Stimulated activated CD4-positive, alpha-beta T cell treated with anti-CD3 and anti-CD28 coated beads, Interleukin-1b, Interleukin-23, amount 100 ng/mL, for 4 hours (primary cell): Measurements from ENCODE around the gene PSMD12.
"Not testable (repeated sequence)": the region's sequence is repeated elsewhere in the genome, so short reads cannot be mapped to it uniquely, and the experiment has no call there.

Source experiments
- DNase-seq, 2 donors: peaks; one replicate each; pipeline ENCODE4 v3.0.0-alpha.2; 2020; ENCODE audit warnings: low read depth in 2 of 2

The PSMD12 gene

DNA sequence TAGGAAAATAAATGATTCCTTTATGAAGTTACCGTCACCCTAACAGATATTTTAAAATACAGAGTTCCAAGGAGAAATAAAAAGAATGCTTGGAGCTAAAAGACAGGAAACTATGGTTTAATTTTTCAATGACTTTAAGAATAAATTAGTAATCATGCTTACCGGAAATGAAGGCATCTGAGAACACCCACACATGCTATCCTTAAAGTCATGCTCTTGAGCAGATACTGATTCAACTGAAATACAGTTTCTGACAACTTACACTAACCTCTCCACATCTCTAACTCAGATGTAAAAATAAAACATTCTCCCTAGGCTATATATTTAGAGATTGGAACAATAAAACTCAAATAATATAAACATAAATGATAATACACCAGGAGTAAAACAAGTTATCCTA is 7.8 kb downstream of the PSMD12 start:
- no peak for DNase-seq

DNA sequence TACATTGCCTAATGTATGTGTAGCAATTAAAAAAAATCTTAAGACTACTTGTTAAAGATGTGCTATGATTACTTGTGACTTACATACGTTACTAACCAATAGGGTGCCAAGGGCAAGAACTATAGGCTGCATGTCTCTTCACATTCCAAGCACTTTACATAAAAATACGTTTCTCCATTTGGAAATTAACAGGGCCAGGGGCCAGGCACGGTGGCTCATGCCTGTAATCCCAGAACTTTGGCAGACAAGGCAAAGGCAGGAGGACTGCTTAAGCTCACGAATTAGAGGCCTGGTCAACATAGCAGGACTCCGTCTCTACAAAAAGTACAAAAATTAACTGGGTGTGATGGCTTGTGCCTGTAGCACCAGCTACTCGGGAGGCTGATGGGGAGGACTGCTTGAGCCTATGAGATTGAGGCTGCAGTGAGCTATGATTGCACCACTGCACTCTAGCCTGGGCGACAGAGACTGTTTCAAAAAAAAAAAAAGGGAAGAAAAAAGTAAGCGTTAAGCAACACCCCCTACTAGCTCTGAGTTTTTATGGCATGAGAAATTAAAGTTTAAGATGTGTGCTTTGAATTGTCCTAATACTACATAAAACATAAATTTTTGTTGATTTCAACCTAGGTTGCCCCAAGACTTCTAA is 12.3 kb downstream of the PSMD12 start:
- no peak for DNase-seq

DNA sequence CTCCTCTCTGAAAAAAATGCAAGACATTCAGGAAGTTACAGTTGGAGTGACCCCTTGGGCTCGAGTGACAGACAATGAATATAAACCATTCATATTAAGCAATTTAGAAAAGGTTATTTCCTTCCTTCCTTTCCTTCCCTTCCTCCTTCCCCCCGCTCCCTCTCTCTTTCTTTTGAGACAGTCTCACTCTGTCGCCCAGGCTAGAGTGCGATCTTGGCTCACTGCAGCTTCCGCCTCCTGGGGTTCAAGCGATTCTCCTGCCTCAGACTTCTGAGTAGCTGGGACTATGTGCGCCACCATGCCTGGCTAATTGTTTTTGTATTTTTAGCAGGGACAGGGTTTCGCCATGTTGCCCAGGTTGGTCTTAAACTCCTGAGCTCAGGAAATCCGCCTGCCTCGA is 13.2 kb downstream of the PSMD12 start:
- DNase-seq = no peak

DNA sequence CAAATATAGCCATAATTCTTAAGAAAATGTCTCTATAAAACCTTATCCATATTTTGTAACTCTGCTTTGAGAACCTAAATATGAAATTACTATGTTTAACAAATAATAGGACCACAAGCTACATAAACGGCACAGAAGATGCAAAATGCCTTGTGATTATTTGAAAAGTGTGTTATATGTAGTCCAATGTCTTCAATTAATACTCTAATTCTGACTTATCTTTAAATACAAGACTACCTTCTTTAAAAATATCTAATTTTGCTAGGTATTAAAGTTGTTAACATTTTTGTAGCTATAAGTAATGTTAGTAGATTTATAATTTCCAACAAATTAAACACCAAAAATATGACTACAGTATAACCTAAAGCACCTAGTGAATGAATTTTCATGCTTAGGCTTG is 17.0 kb downstream of the PSMD12 start:
- no peak for DNase-seq

DNA sequence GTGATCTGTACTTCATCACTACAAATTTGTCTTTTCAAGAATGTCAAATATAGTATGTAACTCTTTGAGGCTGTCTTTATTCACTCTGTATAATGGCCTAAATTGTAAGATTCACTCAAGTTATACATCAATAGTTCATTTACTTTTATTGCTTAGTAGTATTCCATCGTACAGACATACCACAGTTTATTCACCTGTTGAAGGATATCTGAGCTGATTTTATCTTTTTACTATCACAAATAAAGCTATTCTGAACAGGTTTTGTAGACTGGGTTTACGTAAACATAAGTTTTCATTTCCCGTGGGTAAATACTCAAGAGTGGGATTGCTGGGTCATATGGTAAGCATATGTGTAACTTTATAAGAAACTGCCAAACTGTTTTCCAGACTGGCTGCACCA is 18.6 kb downstream of the PSMD12 start:
- no peak for DNase-seq

DNA sequence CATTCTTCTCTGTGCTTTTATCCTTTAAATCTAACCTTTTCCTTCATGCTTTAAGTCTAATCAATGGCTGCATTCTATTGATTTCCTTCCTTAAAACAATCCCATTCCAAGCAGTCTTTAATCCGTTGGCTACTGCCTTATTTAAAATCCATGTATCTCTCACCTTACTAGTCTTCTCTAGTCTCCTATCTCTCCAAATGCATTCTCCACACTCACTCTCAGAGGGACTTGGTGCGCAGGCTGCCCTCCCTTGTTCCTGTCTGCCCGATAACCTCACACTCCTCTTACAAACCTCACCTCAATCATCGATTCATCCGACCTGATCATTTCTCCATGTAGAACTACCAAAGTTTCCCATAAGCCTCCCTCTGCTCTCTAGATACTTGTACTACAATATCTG is 23.1 kb downstream of the PSMD12 start:
- DNase-seq = no peak

DNA sequence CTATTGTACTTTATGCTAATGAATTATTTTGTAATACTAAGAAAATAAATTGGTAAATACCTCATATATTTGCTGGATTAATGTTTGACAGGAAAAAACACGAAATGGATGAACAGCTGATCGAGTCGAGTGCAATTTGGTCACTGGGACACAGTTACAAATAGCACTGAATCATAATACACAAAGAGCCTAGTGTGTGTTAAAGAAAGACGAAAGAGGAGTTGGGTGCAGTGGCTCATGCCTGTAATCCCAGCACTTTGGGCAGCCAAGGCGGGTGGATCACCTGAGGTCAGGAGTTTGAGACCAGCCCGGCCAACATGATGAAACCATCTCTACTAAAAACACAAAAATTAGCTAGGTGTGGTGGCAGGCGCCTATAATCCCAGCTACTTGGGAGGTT is 28.0 kb downstream of the PSMD12 start:
- not testable (repeated sequence) for DNase-seq

DNA sequence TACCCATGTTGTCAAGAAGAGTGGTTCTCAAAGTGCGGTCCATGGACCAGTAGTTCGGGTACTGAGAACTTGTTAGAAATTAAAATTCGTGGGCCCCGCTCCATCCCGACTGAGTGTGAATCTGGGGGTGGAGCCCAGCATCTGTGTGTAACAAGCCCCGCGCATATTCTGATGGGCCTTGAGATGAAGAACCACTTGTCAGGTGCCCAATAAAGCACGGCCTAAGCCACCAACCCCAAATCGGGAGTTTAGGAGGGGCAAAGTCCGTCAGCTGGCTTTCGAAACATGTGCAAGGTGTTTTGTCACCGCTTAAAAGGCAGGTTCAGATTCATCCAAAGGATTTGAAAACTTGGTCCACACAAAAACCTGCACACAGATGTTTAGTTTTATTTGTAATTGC is 29.5 kb downstream of the PSMD12 start:
- no peak for DNase-seq

DNA sequence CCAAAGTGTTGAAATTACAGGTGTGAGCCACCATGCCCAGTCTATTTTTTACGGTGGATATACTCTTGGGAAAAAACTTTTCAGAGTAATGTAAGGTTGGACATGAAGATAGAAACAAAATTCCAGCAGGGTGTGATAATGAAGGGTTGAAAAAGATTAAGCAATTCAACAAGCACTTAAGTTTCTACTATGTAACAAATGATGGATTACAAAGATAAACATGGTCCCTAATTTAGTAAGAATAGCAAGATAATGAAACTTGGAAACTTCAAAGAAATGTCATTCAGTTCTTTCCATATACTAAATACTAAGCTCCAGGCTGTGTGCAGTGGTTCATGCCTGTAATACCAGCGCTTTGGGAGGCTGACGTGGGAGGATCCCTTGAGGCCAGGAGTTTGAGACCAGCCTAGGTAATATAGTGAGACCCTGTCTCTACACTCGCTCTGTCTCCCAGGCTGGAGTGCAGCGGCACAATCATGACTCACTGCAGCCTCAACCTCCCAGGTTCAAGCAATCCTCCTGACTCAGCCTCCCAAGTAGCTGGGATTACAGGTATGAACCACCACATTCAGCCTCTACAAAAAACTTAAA is 31.0 kb downstream of the PSMD12 start:
- DNase-seq = no peak

DNA sequence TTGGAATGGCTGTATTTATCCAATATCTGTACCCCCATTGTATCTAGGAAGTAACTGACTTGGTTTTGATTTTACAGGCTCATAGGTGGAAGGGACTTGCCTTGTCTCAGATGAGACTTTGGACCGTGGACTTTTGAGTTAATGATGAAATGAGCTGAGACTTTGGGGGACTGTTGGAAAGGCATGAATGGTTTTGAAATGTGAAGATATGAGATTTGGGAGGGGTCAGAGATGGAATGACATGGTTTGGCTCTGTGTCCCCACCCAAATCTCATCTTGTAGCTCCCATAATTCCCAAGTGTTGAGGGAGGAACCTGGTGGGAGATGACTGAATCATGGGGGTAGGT is 34.2 kb downstream of the PSMD12 start:
- DNase-seq = not testable (repeated sequence)

DNA sequence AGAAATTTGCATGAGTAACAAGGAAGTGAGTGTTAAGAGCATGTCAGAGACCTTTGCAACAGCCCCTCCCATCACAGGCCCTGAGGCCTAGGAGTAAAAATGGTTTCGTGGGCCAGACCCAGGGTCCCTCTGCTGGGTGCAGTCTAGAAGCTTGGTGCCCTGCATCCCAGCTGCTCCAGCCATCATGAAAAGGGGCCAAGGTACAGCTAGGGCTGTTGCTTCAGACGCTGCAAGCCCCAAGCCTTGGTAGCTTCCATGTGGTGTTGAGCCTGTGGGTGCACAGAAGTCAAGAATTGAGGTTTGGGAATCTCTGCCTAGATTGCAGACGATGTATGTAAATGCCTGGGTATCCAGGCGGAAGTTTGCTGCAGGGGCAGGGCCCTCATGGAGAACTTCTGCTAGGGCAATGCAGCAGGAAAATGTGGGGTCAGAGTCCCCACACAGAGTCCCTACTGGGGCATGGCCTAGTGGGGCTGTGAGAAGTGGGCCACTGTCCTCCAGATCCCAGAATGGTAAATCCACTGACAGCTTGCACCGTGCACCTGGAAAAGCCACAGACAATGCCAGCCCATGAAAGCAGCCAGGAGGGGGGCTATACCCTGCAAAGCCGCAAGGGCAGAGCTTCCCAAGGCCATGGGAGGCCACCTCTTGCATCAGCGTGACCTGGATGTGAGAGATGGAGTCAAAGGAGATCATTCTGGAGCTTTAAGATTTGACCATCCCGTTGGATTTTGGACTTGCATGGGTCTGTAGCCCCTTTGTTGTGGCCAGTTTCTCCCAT is 34.8 kb downstream of the PSMD12 start:
- DNase-seq = not testable (repeated sequence)

DNA sequence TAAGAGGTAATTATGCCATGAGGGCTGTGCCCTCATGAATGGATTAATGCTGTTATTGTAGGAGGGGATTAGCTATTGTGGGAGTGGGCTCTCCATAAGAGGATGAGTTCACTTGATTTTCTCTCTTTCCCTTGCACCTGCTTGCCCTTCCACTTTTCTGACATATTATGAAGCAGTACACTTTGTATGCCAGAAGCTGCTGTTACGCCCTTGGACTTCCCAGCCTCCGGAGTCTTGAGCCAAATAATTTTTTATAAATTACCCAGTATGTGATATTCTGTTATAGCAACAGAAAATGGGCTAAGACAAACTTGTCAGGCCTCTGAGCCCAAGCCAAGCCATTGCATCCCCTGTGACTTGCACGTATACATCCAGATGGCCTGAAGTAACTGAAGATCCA is 38.4 kb downstream of the PSMD12 start:
- DNase-seq = no peak

DNA sequence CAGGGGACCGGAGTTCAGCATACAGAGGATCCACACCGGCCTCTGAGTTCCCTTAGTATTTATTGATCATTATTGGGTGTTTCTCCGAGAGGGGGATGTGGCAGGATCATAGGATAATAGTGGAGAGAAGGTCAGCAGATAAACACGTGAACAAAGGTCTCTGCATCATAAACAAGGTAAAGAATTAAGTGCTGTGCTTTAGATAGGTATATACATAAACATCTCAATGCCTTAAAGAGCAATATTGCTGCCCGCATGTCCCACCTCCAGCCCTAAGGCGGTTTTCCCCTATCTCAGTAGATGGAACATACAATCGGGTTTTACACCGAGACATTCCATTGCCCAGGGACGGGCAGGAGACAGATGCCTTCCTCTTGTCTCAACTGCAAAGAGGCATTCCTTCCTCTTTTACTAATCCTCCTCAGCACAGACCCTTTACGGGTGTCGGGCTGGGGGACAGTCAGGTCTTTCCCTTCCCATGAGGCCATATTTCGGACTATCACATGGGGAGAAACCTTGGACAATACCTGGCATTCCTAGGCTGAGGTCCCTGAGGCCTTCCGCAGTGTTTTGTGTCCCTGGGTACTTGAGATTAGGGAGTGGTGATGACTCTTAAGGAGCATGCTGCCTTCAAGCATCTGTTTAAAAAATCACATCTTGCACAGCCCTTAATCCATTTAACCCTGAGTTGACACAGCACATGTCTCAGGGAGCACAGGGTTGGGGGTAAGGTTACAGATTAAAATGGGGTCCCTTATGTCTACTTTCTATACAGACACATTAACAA is 39.2 kb downstream of the PSMD12 start:
- DNase-seq = not testable (repeated sequence)

DNA sequence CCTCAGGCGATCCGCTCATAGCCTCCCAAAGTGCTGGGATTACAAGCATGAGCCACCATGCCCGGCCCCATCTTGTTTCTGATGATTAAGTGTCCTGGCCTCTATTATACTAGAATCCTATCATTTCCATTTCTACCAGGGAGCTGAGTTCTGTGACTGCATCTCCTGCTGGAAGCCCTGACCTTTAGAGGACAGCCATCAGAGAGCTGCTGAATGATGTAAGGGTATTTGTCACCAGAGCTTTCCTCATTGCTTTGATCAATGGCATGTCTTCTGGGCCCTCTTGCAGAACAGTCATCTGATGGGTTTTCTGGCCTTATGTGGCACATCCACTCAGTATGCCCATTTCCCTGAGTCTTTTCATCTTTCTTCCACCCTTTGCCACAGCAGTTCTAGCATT is 39.9 kb downstream of the PSMD12 start:
- DNase-seq = no peak

DNA sequence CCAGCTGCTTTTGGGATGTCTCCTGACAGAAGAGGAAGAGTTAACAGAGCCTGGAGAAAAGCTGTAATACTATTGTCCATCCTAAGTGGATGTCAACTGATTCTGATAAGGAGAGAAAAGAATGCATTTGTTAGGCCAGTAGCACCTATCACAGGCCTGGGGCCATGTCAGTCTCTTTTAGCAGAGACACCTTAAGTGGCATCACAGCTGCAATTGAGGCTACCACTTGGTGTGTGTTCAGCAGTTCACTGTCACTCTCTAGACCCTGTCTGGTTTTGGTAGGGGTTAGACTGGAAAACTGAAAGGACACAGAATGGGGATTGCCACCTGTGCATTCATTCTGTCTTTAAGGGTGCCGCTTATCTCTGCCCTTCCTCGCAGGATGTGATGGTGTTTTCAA is 42.0 kb downstream of the PSMD12 start:
- no peak for DNase-seq

DNA sequence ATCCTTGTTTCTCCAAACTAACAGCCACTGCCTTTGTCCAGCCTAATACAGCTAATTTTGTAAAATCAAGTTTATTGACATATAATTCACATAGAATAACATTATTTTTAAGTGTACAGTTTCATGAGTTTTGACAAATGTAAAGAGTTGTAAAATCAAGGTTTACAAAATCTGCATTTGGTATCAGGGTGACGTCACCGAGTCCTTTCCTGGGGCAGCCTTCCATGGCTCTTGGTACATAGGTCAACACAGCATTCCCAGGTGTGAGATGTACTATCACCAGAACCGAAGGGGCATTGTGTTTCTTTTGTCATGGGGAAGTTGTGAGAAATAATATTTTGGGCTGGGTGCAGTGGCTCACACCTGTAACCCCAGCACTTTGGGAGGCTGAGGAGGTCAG is 42.9 kb downstream of the PSMD12 start:
- DNase-seq = no peak

DNA sequence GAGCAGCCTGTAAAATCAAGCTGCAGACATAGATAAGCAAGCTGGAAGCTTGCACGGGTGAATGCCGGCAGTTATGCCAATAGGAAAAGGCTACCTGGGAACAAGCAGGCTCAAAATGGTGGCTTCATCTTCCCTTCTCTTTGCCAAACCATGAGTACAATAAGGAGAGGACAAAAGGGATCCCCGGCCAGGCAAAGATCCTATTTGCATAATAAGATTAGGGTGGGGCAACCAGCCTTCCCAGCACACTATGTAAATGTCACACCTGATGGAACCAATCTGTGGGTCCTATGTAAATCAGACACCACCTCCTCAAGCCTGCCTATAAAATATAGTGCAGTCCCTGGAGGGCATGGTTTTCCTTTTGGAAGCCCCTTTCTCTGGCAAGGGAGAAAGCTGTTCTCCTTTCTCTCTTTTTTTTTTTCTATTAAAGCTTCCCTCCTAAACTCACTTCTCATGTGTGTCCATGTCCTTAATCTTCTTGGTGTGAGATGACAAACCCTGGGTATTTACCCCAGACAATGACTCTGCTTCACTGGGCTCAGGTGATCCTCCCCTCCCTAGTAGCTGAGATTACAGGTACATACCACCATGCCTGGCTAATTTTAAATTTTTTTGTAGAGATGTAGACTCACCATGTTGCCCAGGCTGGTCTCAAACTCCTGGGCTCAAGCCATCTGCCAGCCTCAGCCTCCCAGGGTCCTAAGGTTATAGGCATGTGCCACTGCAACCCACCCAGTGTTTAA is 44.2 kb downstream of the PSMD12 start:
- no peak for DNase-seq

DNA sequence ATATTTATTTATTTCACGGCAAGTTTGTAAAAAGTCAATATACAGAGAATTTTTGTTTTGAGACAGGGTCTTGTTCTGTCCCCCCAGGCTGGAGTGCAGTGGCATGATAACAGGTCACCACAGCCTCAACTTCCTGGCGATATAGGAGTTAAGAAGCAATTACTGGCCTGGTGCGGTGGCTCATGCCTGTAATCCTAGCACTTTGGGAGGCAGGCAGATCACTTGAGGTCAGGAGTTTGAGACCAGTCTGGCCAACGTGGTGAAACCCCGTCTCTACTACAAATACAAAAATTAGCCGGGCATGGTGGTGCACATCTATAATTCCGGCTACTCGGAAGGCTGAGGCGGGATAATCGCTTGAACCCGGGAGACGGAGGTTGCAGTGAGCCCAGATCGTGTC is 44.9 kb downstream of the PSMD12 start:
- not testable (repeated sequence) for DNase-seq

DNA sequence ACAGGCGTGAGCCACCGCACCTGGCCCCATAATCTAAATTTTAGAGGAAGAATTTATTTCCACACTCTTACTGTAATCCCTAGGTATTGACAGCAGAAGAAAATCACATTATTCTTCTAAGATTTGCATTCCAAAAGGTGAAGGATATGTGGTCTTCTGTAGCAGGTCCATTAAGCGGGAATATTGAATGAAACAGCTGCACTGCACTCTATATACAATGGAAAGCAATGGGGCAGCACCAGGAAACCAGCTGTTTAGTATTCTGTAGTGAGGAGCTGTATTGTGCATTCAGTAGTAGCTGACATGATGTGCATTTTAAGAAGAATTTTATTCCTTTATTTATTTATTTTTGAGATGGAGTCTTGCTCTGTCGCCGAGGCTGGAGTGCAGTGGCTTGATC is 49.6 kb downstream of the PSMD12 start:
- no peak for DNase-seq

DNA sequence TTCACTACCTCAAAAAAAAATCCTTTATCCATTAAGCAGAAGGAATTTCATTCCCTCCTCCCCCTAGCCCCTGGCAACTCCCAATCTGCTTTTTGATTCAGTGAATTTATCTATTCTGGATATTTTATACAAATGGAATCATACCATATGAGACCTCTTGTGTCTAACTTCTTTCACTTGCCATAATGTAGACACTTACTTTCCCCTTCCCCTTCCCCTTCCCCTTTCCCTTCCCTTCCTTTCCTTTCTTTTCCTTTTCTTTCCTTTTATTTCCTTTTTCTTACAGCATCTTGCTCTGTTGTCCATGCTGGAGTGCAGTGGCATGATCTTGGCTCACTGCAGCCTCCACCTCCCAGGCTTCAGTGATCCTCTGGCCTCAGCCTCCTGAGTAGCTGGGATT is 50.5 kb downstream of the PSMD12 start:
- no peak for DNase-seq

DNA sequence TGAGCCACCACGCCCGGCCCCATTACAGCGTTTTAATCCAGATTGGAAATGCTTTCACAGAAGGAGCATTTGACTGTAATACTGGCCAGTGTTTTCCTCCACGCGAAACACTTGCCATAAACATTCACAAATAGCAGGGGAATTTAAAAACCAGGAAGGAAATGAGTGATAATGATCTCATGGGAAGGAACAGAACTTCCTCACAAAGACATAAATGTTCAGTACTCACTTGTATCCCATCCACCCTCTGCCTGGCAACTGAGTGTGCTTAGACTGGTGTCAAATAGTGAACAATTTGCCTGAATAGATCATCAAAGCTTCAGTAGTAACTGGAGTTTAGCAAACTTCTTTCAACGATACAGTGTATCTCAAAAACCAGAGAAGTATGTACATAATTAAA is 54.1 kb downstream of the PSMD12 start:
- DNase-seq = no peak

DNA sequence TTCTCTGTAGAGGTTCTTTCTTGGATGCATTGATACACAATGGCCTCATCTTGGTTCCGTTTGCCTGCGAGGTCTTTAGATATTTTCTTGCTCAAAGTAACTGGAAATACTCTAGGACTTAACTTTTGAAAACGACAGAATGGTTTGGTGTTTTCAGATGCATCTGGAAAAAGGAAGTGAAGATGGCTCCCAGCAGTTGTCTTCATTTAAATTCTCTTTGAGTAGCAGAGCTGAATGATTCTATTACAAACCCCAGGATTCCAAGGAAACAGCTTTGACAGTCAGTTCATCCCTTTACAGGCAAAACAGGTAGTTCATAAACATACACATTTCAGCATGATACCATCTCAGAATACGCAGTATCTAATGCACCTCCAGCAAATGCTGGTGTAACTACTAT is 54.8 kb downstream of the PSMD12 start:
- no peak for DNase-seq
